ENCODE measurements around the gene SAA4. TPM values are rescaled to one million over a fixed set of nuclear protein-coding genes. Genes with fewer than 3 reads are reported as not detected.
"Not testable (repeated sequence)": the region's sequence is repeated elsewhere in the genome, so short reads cannot be mapped to it uniquely, and the experiment has no call there.

SAA4 gene
- total and polyA plus RNA-seq, 8 donors = 3.7 TPM; not detected in 7

DNA sequence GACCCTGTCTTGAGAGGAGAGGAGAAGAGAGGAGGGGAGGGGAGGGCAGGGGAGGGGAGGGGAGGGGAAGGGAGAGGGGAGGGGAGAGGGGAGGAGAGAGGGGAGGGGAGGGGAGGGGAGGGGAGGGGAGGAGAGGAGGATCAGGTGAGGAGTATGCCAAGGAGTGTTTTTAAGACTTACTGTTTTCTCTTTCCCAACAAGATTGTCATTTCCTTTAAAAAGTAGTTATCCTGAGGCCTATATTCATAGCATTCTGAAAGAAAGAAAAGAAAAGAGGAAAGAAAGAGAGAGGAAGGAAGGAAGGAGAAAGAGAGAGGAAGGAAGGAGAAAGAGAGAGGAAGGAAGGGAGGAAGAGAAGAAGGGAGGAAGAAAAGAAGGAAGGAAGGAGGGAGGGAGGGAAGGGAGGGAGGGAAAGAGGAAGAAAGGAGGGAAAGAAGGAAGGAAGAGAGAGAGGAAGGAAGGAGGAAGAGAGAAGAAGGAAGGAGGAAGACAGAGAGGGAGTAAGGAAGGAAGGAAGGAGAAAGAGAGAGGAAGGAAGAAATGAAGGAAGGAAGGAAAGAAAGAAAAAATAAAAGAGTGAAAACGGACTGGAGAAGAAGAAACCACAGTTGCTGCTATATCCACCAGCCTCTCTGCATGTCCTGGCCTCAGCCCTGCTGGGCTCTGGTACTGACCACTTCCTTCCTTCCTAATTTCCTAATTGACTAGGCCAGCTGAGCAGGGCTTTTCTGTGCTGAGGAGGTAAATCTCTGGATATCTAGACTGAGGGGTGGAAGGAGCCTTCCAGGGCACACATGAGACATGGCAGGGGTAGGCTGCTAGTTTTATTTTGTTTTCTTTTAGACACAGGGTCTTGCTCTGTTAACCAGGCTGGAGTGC lies 28.3 kb upstream of the SAA4 start:
- TF ChIP-seq, protein P1, sequence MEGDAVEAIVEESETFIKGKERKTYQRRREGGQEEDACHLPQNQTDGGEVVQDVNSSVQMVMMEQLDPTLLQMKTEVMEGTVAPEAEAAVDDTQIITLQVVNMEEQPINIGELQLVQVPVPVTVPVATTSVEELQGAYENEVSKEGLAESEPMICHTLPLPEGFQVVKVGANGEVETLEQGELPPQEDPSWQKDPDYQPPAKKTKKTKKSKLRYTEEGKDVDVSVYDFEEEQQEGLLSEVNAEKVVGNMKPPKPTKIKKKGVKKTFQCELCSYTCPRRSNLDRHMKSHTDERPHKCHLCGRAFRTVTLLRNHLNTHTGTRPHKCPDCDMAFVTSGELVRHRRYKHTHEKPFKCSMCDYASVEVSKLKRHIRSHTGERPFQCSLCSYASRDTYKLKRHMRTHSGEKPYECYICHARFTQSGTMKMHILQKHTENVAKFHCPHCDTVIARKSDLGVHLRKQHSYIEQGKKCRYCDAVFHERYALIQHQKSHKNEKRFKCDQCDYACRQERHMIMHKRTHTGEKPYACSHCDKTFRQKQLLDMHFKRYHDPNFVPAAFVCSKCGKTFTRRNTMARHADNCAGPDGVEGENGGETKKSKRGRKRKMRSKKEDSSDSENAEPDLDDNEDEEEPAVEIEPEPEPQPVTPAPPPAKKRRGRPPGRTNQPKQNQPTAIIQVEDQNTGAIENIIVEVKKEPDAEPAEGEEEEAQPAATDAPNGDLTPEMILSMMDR (IDR thresholded peaks at IDR 0.05) = no peak
- H3K9me3 ChIP-seq = no peaks in the 10 kb centered on the region
- H3K4me1 ChIP-seq = peaks cover 0 to 10% of the 10 kb centered on the region in 2 donors
- no peak overlapping the region for H3K4me3 ChIP-seq
- DNase-seq (no peak), ATAC-seq (no peak)
- no peaks in the 10 kb centered on the region for H3K27me3 ChIP-seq
- intact Hi-C loops (cut with DNase I) = no loop called here
- H3K36me3 ChIP-seq = no peaks in the 10 kb centered on the region
- no peak overlapping the region for H3K27ac ChIP-seq

DNA sequence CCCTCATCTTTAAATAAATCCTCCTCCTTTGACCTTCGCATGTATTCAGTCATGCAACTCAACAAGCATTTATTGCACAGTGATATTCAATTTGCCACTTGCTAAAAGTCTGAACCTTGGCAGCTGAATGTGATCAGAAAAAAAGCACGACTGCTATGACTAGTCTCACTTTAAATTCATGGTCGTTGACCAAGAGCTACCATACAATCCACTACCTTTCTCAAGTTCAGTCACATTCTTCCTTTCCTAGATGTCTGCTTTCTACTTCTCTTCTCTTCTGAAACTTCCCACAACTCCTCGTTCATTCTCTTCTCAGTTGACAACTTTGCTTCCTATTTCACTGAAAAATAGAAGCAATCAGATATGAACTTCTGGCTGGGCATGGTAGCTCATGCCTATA lies 27.4 kb upstream of the SAA4 start:
- Histone ChIP-seq H3K4me3 (no peak overlapping the region), H3K9me3 (no peaks in the 10 kb centered on the region), H3K4me1 (peaks cover 0 to 10% of the 10 kb centered on the region in 2 donors), H3K36me3 (no peaks in the 10 kb centered on the region), H3K27ac (no peak overlapping the region), H3K27me3 (no peaks in the 10 kb centered on the region)
- intact Hi-C loops (cut with DNase I) = no loop called here
- TF ChIP-seq, protein P1 (IDR thresholded peaks at IDR 0.05) = no peak
- no peak for ATAC-seq
- no peak for DNase-seq

GRCh38 chr11:18262681-18263350 lies 26.2 kb upstream of the SAA4 start:
- ATAC-seq; H3K9me3 ChIP-seq; intact Hi-C loops (cut with DNase I): not testable (repeated sequence)

DNA sequence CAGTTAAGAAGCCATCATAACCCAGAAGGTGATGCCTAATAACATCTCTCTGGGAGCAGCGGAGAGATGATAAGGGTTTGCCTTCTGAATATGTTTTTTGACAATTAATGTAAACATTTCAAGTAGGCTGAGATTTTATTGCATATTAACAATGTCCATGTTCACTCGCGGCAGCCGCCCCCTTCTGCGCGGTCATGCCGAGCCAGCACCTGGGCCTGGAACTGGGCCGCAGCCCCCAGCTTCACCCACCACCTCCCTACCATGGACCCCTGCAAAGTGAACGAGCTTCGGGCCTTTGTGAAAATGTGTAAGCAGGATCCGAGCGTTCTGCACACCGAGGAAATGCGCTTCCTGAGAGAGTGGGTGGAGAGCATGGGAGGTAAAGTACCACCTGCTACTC lies 25.1 kb upstream of the SAA4 start:
- no peaks in the 10 kb centered on the region for H3K9me3 ChIP-seq
- DNase-seq (no peak), ATAC-seq (no peak)
- intact Hi-C loops (cut with DNase I) = no loop called here
- TF ChIP-seq, protein P1 (IDR thresholded peaks at IDR 0.05) = no peak
- no peak overlapping the region for H3K4me3 ChIP-seq
- H3K4me1 ChIP-seq = peaks cover 0 to 10% of the 10 kb centered on the region in 2 donors
- no peak overlapping the region for H3K27ac ChIP-seq
- no peaks in the 10 kb centered on the region for H3K36me3 ChIP-seq
- H3K27me3 ChIP-seq = no peaks in the 10 kb centered on the region

More at GRCh38 chr11:18262681-18263350, 26.2 kb upstream of the SAA4 start:
- H3K4me3 ChIP-seq, H3K27me3 ChIP-seq, DNase-seq, H3K36me3 ChIP-seq, H3K4me1 ChIP-seq, H3K27ac ChIP-seq: not testable (repeated sequence)

GRCh38 chr11:18259259-18259658 lies 22.7 kb upstream of the SAA4 start:
- no peaks in the 10 kb centered on the region for H3K27me3 ChIP-seq
- no peaks in the 10 kb centered on the region for H3K36me3 ChIP-seq
- no peak for ATAC-seq
- no peak for DNase-seq
- no peaks in the 10 kb centered on the region for H3K9me3 ChIP-seq
- intact Hi-C loops (cut with DNase I) = no loop called here
- no peak overlapping the region for H3K27ac ChIP-seq
- H3K4me1 ChIP-seq = no peaks in the 10 kb centered on the region
- TF ChIP-seq, protein P1 (IDR thresholded peaks at IDR 0.05) = no peak
- H3K4me3 ChIP-seq = no peak overlapping the region
